OCI-LY7 (cell line): ENCODE measurements around the gene NSUN7.

Experiments
- EZH2phosphoT487 ChIP-seq: fragments of 200-600 bp; sonication (generic); IDR thresholded peaks from 2 replicates; pipeline ENCODE4 v1.6.1; 2018; ENCODE audit warnings: low read depth, borderline replicate concordance, mild to moderate bottlenecking, mixed run types, antibody characterized with exemption, low read length, moderate library complexity, mixed read lengths
- TF ChIP-seq, protein P1 (sequence below): fragments of 200-600 bp; sonication (generic); conservative IDR thresholded peaks from 2 replicates; pipeline ENCODE4 v1.5.1; 2014; ENCODE audit warnings: mild to moderate bottlenecking, antibody characterized with exemption, low read length, moderate library complexity, mixed read lengths

DNA sequence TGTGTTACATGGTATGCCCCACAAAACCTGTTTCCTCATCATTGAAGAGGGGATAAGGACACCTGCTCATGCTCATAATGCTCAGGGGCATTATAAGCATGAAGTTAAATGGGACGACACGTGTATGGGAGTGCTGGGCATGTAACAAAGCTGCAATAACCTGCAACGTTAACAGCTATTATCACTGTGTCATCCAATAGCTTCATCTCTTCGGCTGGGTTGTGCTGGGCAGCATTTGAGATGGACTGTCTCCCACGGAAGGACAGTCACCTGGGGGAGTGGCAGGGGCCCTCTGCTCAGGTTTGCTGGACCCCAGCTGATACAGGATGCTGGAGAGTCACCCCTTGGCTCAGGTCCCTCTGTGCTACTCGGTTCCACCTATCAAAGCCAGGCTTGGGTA lies 94.5 kb downstream of the NSUN7 start:
- TF ChIP-seq, protein P1, sequence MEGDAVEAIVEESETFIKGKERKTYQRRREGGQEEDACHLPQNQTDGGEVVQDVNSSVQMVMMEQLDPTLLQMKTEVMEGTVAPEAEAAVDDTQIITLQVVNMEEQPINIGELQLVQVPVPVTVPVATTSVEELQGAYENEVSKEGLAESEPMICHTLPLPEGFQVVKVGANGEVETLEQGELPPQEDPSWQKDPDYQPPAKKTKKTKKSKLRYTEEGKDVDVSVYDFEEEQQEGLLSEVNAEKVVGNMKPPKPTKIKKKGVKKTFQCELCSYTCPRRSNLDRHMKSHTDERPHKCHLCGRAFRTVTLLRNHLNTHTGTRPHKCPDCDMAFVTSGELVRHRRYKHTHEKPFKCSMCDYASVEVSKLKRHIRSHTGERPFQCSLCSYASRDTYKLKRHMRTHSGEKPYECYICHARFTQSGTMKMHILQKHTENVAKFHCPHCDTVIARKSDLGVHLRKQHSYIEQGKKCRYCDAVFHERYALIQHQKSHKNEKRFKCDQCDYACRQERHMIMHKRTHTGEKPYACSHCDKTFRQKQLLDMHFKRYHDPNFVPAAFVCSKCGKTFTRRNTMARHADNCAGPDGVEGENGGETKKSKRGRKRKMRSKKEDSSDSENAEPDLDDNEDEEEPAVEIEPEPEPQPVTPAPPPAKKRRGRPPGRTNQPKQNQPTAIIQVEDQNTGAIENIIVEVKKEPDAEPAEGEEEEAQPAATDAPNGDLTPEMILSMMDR: no peak
- no peak for TF ChIP-seq EZH2phosphoT487
